ENCODE results near the gene GAN. TPM values are rescaled to one million over a fixed set of nuclear protein-coding genes. Genes with fewer than 3 reads are reported as not detected.
A peak's percentile ranks its signal among the peaks of the same experiment; 100 is the strongest.

The GAN gene
- total and polyA plus RNA-seq, 9 of the 15 experiments (the other 6 are each of a cell fraction or from before 2014, with no cell fraction given), result 0.83 to 15.1 (median 5.2) TPM

- 0 out of 2 replicates have a peak, but pooled peaks have one; percentile 16 for TF ChIP-seq ZC3H11A (IDR thresholded peaks at IDR 0.05; ENCODE audit: low read depth, low read length)
- TF ChIP-seq MNT (conservative IDR thresholded peaks at IDR 0.05), result peak; percentile 71 to 91
- TF ChIP-seq, protein P1, sequence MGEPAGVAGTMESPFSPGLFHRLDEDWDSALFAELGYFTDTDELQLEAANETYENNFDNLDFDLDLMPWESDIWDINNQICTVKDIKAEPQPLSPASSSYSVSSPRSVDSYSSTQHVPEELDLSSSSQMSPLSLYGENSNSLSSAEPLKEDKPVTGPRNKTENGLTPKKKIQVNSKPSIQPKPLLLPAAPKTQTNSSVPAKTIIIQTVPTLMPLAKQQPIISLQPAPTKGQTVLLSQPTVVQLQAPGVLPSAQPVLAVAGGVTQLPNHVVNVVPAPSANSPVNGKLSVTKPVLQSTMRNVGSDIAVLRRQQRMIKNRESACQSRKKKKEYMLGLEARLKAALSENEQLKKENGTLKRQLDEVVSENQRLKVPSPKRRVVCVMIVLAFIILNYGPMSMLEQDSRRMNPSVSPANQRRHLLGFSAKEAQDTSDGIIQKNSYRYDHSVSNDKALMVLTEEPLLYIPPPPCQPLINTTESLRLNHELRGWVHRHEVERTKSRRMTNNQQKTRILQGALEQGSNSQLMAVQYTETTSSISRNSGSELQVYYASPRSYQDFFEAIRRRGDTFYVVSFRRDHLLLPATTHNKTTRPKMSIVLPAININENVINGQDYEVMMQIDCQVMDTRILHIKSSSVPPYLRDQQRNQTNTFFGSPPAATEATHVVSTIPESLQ (CRISPR knock-in tag; IDR thresholded peaks at IDR 0.05), result no peak
- peak; percentile 25; the same call in 1 of the 2 replicates for TF ChIP-seq ZSCAN29 (IDR thresholded peaks at IDR 0.05)
- no peak for TF ChIP-seq BRCA1 (IDR thresholded peaks at IDR 0.05)
- no peak for TF ChIP-seq BRCA1 (CRISPR knock-in tag; IDR thresholded peaks at IDR 0.05)
- no peak for TF ChIP-seq ZNF561 (CRISPR knock-in tag; conservative IDR thresholded peaks at IDR 0.05)
- no peak for TF ChIP-seq NR2C2 (CRISPR knock-in tag; IDR thresholded peaks at IDR 0.05)
- peak; percentile 88 for TF ChIP-seq NR2C2 (tag; IDR thresholded peaks at IDR 0.05)
- no peak for TF ChIP-seq ESRRB (CRISPR knock-in tag; IDR thresholded peaks at IDR 0.05; ENCODE audit: borderline replicate concordance)
- no peak for TF ChIP-seq SAFB2 (IDR thresholded peaks at IDR 0.05; ENCODE audit: borderline replicate concordance, low read depth, low read length, severe bottlenecking)
- TF ChIP-seq CREM (IDR thresholded peaks at IDR 0.05; ENCODE audit: low read depth), result peak; percentile 99
- TF ChIP-seq E2F3 (CRISPR knock-in tag; IDR thresholded peaks at IDR 0.05), result 0 out of 2 replicates have a peak, but pooled peaks have one; percentile 53
- peak; percentile 55 for TF ChIP-seq TAF9B (IDR thresholded peaks at IDR 0.05; ENCODE audit: partially characterized antibody)
- TF ChIP-seq, protein P2, sequence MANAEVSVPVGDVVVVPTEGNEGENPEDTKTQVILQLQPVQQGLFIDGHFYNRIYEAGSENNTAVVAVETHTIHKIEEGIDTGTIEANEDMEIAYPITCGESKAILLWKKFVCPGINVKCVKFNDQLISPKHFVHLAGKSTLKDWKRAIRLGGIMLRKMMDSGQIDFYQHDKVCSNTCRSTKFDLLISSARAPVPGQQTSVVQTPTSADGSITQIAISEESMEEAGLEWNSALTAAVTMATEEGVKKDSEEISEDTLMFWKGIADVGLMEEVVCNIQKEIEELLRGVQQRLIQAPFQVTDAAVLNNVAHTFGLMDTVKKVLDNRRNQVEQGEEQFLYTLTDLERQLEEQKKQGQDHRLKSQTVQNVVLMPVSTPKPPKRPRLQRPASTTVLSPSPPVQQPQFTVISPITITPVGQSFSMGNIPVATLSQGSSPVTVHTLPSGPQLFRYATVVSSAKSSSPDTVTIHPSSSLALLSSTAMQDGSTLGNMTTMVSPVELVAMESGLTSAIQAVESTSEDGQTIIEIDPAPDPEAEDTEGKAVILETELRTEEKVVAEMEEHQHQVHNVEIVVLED (CRISPR knock-in tag; IDR thresholded peaks at IDR 0.05), result peak; percentile 91
- TF ChIP-seq COPS2 (conservative IDR thresholded peaks at IDR 0.05), result no peak
- TF ChIP-seq MXI1 (IDR thresholded peaks at IDR 0.05; ENCODE audit: low read depth, low read length), result peak; percentile 43; the same call in 1 of the 2 replicates
- peak; percentile 79; the same call in 1 of the 2 replicates for TF ChIP-seq ILF3 (IDR thresholded peaks at IDR 0.05; ENCODE audit: borderline replicate concordance)
- TF ChIP-seq CCNT2 (IDR thresholded peaks at IDR 0.05; ENCODE audit: borderline replicate concordance, extremely low read depth, insufficient read length, low read depth, low read length), result peak; percentile 46
- TF ChIP-seq FOXJ3 (CRISPR knock-in tag; IDR thresholded peaks at IDR 0.05), result no peak
- TF ChIP-seq ZBTB33 (CRISPR knock-in tag; IDR thresholded peaks at IDR 0.05), result peak; percentile 21; the same call in 1 of the 2 replicates
- 0 out of 2 replicates have a peak, but pooled peaks have one; percentile 31 for TF ChIP-seq ZNF830 (CRISPR knock-in tag; IDR thresholded peaks at IDR 0.05)
These were observed at the start of gene GAN (continued) for GRCh38 chr16:81314603-81315270.
